ENCODE data around the gene NRSN1. TPM values are rescaled to one million over a fixed set of nuclear protein-coding genes. Genes with fewer than 3 reads are reported as not detected.

The NRSN1 gene
- total RNA-seq, 1 donor from 2014 or later: not detected

DNA sequence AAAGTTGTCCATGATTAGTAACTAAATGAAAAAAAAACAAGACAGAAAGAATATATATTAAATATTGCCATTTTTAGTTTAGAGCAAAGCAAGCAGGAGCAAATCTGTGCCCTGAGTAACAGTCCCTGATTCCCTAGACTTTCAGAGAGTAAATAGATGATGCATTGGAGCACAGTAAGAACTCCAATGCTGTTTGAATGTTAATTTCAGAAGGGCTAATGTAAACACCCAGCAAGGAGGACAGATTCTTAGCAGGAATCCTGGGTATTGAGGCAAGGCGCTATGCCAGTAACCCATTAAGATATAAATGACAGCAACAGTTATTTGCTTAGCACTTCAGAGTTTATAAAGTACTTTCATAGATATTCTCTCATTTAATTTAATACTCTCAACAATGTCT, 15.6 kb upstream of the NRSN1 start:
- no peak for DNase-seq (ENCODE audit: low read depth)
- TF ChIP-seq CTCF (conservative IDR thresholded peaks at IDR 0.05; ENCODE audit: low read depth, low read length): no peak
- no peak overlapping the region for H3K4me3 ChIP-seq (ENCODE audit: low read depth, low read length)

- DNase-seq (ENCODE audit: low read depth): no peak
- TF ChIP-seq CTCF (conservative IDR thresholded peaks at IDR 0.05; ENCODE audit: low read depth, low read length): no peak
- no peak overlapping the region for H3K4me3 ChIP-seq (ENCODE audit: low read depth, low read length)
These were observed 12.1 kb upstream of the NRSN1 start for GRCh38 chr6:24113891-24114290.

- DNase-seq (ENCODE audit: low read depth): peak; percentile 58
These were observed 9.0 kb upstream of the NRSN1 start for GRCh38 chr6:24117021-24117420.

GRCh38 chr6:24122139-24122538, 3.9 kb upstream of the NRSN1 start:
- no peak for TF ChIP-seq CTCF (conservative IDR thresholded peaks at IDR 0.05; ENCODE audit: low read depth, low read length)

More at GRCh38 chr6:24117021-24117420, 9.0 kb upstream of the NRSN1 start:
- TF ChIP-seq CTCF (conservative IDR thresholded peaks at IDR 0.05; ENCODE audit: low read depth, low read length): no peak
- no peak overlapping the region for H3K4me3 ChIP-seq (ENCODE audit: low read depth, low read length)

DNA sequence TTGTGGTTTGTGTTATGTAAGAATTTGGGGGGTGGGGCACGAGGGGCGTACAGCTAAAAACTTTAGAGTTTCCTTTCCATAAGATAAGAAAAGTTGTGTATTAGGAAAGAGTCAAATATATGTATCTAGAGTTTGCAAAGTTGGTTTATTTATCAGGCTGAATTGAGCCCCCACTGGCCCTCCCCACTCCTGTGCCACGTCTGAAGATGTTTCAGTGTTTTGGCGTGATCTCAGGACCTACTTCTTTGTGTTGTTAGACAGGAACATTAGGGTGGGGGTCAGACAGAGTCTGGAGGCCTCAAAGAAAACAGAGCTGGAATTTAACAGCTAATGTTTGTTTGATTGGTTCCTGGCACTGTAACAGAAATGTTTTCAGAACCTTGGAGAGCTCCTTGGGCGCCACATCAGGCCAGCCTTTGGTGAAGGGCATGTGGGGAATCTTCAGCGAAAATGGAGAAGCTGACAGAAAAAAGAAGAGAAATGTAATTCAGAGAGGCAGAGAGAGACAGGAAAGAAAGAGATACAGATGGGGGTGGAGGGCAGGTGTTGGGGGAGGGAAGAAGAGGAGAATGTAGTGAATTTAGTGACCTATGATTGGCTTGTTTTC, 674 bp downstream of the NRSN1 start:
- peak overlapping the region; percentile 43 for H3K4me3 ChIP-seq (ENCODE audit: low read depth, low read length)
- peak; percentile 12 for DNase-seq (ENCODE audit: low read depth)
- TF ChIP-seq CTCF (conservative IDR thresholded peaks at IDR 0.05; ENCODE audit: low read depth, low read length): no peak

More at GRCh38 chr6:24122139-24122538, 3.9 kb upstream of the NRSN1 start:
- DNase-seq (ENCODE audit: low read depth): no peak
- no peak overlapping the region for H3K4me3 ChIP-seq (ENCODE audit: low read depth, low read length)

DNA sequence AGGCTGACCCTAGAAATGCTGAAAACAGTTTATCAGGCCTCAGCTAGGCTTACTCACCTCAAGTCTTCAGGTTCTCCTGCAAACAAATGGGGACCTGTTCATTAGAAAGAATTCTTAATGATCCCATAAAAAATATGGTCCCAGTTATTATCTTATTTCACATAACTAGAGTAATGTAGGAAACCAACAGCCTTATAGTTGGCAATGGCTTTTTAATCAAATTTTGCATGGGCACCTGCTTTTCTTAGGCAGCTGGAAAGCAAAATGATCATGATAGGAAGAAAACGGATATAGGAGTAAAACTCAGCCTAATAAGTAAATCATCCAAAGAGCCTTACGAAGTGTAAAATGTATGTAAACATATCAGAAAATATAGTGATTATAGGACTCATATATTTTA, 1.3 kb downstream of the NRSN1 start:
- no peak for DNase-seq (ENCODE audit: low read depth)
- H3K4me3 ChIP-seq (ENCODE audit: low read depth, low read length): no peak overlapping the region
- TF ChIP-seq CTCF (conservative IDR thresholded peaks at IDR 0.05; ENCODE audit: low read depth, low read length): no peak

DNA sequence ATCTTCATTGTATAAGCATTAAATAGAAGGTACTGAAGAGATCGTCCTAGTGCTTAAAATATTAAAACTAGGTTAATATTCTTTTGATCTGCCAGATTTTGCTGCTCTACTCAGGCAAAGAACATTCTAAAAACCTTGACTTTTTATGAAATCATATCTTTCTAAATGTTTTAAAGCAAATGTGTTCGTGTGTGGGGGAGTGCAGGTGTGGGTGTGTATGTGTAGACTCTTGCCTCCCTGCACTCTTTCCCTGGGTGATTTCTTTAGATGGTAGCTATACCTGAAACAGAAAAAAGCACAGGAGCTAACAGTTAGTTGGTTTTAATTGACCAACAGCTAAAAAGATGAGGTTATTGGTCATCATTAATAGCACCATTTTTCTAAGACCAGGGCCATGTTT, 5.7 kb downstream of the NRSN1 start:
- no peak overlapping the region for H3K4me3 ChIP-seq (ENCODE audit: low read depth, low read length)
- TF ChIP-seq CTCF (conservative IDR thresholded peaks at IDR 0.05; ENCODE audit: low read depth, low read length): no peak
- no peak for DNase-seq (ENCODE audit: low read depth)

All from epithelial cell of proximal tubule (primary cell).